NCI-H1436 (cell line): ENCODE data around the gene ZNF804B.

Experiments used
- DNase-seq: peaks from one replicate; lab custom pipeline; 2025; lab: John Stamatoyannopoulos, UW

The ZNF804B gene

DNA sequence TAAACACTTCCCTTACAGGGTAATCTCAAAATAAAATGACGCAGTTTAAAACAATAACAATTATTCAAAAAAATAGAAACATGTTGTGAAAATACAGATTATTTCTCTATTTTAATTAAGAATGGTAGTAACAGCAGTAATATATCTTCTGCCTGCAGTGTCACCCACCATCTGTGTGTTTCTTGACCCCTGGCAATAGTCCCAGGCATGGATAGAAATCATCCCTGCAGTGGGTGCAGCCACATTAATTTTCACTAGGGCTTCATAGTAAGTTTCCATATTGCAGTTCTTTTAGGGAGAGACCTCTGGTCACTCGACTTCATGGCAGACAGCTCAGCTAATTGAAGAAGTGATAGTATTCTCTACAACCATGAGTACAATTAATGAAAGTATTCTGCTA lies 506.1 kb downstream of the ZNF804B start:
- DNase-seq: no peak

- no peak for DNase-seq
Observed at GRCh38 chr7:89283302-89283701, 523.8 kb downstream of the ZNF804B start.

DNA sequence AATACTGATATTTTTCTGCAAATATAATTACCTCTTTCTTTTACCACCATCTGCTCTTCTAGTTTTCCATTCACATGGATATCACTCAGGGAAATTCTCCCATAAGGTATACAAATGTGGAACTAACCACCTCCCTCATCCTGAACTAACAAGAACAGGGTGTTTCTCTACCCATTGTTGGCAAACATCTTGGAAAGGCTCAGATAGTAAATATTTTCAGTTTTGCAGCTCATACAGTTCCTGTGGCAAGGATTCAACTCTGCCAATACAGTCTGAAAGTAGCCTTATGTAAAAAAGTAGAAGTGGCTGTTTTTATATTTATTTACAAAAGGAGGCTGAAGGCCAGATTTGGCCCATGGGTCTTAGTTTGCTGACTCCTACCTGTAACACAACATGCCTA lies 549.0 kb downstream of the ZNF804B start:
- DNase-seq: no peak

- DNase-seq: no peak
Observed at GRCh38 chr7:89311886-89312285, 552.4 kb downstream of the ZNF804B start.

GRCh38 chr7:89312551-89312950 lies 553.1 kb downstream of the ZNF804B start:
- no peak for DNase-seq

DNA sequence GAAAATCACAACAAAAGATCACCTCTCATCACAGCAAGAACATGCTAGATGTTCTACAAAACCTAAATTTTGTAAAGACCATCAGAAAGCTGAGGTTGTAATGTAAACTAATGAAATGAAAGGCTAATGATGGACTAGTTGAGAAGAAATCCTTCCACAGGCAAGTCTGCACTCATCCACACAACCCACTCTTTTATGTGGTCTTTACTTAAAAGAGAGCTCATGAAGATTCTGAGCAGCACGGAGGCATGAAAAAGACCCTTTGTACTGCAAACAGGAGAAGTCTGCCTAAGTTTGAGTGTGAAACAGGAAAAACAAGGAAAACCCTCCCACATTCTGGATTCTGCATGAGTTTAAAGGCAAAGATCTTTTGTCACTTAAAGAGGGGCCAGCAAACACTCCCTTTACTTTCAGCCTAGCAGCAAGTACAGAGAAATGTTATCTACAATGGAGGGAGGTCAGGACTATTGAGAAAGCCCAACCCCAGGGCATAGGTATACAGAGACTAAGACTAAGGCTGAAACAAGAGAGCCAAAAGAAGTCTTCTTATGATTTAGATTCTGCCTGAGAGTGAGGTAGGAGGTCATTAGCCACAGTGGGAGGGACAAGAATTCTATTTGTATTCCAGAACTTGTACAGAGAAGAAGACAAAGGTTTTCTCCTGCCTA lies 557.2 kb downstream of the ZNF804B start:
- DNase-seq: no peak

DNA sequence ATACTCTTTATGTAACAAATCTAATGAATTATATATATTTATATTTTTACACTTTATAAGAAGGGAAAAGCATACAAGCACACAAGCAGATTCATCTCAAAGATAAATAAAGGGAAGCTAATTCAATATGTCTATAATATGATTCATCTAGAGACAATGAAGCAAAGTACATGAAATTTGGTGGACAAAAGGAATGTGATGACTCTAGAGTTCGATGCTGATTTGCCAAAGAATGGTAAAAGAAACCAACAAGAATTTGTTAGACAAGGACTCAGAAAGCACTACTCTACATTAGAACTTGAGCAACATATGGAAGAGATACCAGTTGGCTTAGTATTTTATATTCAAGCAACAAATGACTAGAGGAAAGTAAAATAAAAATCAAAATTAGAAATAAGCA lies 572.5 kb downstream of the ZNF804B start:
- DNase-seq: no peak

GRCh38 chr7:89334797-89335196 lies 575.3 kb downstream of the ZNF804B start:
- no peak for DNase-seq

- no peak for DNase-seq
Observed at GRCh38 chr7:89335490-89335889, 576.0 kb downstream of the ZNF804B start.

GRCh38 chr7:89336121-89336520 lies 576.6 kb downstream of the ZNF804B start:
- DNase-seq: no peak

DNA sequence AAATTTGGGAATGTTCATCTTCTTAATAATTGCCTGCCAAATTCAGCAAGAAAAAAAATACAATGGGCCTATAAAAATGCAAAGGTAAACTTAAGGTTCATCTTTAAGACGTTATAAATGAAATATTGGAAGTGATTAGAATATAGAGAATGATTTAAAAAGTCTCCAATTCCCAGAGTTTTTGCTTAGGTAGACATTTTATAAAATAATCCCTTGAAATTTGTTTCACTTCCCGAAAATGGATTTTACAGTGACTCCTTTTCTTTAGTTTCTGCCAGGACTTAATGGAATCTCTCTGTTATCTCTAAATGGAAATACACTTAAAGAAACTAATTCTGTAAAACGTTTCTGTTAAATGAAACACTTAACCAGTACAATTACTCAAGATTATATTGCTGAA lies 580.2 kb downstream of the ZNF804B start:
- DNase-seq: no peak

DNA sequence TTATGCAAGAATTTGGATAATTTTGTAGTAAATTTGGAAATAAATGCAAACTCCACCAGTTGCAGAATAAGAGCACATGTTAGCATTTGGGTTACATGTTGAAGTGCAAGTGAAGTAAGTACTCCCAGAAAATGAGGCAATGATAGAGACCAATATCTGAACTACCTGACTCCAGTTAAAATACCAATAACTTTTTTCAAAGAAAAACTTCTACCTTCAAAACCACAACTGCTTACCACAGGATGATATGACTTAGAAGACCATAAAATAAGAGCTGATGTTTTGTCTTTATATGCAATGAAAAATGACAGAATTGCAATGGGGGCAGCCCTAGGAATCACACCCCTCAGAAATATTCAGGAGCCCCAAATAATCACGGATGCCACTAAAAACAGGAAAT lies 597.6 kb downstream of the ZNF804B start:
- no peak for DNase-seq

- no peak for DNase-seq
Observed at GRCh38 chr7:89377219-89377618, 617.7 kb downstream of the ZNF804B start.

GRCh38 chr7:89385411-89385810 lies 625.9 kb downstream of the ZNF804B start:
- DNase-seq: no peak
